GM19023 (cell line): ENCODE measurements around the gene SOX30.

Source experiments
- ATAC-seq: cut with Tn5 transposase; IDR thresholded peaks from one replicate; pipeline ENCODE4 v1.9.1; 2021; ENCODE audit warnings: mild to moderate bottlenecking, moderate library complexity; ENCODE audit not compliant: unreplicated experiment

Gene SOX30

DNA sequence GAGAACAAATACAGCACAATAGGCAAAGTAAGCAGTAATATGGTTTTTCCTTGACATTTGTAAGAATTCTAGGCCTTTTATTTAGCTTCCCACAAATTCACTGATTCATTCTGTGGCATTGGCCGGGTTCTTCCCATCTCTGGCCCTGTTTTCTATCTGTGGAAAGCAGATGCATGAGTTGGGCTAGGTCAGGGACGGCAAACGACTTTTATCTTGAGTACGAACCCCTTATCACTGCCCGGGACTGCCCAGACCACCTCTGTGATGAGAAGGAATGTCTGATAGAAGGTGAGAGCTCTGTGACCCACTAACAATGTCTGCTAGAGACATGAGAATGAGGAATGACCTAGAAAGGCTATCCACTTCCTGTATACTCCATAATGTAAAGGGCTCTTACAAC, 41.2 kb downstream of the SOX30 start:
- no peak for ATAC-seq

DNA sequence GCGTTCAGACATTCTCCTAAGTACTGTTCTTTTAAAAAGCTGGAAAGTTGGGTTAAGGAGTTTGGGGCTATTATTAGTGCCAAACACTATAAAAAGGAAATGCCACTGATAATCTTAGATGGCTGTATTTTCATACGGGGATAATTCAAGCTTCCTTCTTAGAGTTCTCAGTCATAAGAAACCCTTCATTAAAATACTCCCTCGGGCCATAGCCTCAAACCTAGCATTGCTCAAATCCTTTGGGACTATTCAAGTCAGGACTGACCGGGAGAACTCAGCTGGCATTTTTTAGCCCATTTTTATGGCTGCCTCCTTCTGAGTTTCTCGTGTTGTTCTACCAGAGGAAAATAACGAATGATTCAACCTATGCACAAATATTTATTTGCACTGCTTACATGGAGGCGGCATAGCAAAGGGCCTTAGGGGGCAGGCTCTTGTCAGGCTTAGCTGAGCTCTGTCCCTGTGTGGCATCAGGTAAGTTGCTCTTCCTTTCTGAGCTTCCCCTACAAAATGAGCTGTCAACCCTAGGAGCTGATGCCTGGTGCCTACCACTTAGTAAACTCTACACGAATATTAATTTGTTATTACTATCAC, 43.2 kb downstream of the SOX30 start:
- ATAC-seq = no peak

DNA sequence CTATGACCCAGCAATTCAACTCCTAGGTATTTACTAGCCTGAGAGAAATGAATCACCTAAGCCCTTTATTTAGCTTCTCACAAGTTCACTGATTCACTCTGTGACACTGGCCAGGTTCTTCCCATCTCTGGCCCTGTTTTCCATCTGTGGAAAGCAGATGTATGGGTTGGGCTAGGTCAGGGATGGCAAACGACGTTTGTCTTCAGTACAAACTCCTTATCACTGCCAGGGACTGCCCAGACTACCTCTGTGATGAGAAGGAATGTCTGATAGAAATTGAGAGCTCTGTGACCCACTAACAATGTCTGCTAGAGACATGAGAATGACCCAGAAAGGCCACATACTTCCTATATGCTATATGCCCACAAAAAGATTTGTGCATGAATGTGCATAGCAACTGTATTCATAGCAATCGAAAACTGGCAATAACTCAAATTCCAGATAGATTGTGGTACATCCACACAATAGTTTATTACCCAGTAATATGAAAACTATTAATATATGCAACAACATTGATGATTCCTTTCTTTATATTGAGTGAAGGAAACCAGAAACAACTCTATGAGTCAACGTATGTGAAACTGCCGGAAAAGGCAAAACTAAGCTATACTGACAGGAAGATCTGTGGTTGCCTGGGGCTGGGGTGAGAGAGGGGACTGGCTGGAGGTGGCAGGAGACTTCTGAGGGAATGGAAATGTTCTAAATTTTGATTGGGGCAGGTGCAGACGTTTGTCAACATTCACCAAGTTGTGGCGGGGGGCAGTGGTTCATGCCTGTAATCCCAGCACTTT, 44.7 kb downstream of the SOX30 start:
- ATAC-seq = no peak

DNA sequence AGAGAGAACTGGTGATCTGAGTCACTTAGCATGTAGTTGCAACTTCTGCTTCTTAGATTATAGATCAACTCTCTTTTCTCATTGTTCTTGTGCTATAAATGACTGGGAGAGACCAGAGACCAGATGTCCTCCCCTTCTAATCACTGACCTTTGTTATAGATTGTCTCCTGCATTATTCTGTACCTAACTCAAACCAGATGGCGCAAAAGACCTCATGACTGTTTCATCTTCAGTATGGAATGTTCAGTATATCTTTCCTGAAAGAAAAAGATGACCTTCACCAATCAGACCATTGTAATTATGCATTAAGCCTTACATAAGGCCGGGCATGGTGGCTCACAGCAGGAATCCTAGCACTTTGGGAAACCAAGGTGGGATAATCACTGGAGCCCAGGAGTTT, 46.2 kb downstream of the SOX30 start:
- no peak for ATAC-seq

DNA sequence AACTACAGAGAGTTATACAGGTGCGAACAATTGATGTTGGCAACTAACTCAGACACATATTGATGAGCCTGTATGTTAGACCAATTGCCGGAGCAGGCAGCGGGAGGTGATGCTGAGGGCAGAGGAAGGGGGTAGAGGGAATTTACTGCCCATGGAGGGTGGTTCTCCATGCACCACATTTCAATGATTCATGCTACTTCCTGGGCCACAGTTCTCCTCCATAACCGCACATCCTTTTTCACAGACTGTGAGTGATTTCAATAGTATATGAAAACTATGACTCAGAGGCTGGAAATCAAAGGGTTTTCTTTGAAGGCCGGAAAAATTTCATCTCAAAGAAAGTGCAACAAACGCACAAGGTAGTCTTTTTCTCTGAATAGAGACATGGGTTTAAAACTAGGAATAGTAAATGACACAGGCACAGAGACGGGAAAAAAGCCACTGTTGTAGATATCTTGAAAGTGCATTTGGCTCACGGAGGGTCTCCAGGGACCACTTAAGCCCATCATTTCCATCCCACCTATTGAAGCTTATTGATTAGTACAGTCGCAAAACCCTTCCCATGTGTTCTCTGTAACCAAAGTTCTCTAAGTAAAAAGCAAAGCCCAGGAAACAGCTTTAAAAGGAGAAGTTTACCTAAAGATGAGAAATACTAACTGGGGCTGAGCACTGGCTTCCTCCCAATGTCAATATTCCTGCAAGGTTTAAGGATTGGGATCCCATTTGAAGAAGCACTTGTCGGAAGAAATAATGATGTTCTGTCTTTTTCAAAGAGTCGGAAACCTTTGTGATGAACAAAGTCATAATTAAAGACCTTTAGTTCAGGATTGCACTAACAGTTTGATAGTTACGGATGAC, 48.7 kb downstream of the SOX30 start:
- ATAC-seq = no peak

DNA sequence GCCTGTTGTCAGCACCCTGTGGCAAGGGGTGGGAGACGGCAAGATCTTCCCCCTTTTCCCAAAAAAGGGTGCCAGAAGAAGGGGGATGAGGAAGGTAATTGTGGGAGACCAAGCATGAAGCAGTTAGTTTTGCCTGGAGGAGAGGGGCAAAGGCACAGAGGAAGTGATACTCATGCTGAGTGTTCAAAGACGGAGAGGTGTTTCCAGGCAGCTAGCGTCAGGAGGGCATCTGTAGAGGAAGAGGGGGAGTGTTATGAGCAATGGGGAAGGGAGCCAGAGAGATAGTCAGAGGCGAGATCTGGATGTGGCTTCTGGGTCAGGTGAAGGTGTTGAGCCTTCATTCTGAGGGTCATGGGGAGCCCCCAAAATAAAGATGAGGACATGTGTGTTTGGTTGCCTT, 49.7 kb downstream of the SOX30 start:
- no peak for ATAC-seq

DNA sequence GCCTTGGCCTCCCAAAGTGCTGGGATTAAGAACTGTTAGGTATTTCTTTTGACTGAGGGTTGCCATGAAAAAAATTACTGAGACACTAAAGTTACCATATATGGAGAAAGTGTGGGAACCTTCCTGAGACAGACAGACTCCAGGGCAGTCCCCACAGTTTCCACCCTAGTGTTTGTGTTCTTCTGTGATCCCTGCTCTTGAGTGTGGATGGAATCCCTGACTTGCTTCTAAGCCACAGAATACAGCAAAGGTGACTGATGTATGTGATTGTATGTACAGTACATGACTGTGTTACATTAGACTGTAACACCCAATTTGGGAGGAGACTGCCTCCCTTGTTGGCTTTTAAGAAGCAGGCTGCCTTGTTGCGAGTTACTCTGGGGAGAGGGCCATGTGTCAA, 52.0 kb downstream of the SOX30 start:
- no peak for ATAC-seq

DNA sequence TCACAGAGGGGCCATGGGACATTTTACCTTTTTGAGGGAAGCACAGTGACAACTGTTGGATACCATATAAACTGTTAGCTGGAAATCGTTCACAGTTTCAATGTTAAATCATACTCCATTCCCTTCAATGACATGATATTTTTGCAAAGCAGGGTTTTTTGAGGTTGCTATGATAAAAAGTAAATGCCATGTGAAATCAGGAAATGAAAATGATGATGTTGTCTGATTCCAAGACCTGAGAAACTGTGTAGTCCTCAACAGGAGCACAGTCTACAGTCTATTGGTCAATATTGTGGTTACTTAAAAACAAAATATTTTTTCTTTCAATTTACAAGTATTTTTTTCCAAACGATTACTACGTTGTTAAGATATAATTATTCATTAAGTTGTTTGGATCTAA, 52.7 kb downstream of the SOX30 start:
- ATAC-seq = no peak

DNA sequence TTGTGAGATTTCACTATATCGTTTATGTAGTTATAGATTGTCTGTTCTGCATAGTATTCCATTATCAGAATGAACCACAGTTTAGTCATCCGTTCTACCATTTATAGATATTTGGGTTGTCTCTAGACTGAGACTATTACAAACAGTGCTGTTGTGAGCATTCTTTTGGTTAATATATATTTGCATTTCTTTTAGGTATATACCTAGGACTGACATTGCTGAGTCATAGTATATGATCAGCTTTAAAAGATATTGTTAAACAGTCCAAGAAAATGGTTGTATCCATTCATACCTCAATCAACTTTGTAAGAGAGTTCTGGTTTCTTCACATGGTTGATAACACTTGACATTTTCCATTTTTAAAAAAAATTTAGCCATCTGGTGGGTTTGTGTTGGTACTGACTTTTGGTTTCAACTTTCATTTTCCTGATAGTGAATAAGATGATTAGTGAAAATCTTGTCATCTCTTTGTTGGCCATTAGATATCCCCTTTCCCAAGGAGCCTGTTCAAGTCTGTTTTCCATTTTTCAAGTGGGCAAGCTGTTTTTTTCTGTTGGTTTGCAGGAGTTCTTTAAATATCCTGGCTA, 53.8 kb downstream of the SOX30 start:
- ATAC-seq = no peak

DNA sequence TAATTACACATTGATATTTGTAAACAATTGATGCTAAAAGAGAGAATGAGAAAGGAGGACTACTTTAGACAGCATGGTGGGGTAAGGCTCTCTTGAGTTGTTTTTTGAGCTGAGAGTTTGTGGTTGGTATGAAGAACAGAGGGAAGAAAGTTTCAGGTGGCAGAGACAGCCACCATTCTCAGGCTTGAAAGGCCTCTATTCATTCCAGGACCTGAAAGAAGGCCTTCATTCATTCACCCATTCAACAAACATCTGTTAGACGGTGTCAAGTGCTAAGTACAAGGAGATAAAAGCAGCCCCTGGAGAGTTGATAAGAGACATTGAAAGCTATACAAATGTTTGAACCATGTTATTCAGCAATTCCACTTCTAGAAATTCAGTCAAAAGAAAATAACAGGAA, 55.0 kb downstream of the SOX30 start:
- no peak for ATAC-seq

DNA sequence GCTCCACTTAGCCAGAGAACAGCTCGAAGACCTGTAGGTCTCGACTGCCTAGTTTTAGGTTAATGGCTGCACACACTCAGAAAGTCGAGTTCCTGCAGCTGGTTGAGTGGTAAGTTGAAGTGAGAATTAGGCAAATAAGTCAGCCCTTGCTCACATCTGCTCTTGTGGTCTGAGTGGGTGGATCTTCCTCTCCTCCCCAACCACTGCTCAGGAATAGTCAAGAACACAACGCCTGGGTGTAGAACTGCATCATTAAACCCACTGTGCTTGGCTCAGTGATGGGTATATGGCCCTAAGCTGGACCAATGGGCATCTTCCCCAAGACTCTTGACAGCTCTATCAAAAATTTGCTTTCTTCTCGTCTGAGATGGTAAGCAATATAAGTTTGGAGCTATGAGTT, 55.8 kb downstream of the SOX30 start:
- peak; percentile 85 for ATAC-seq

DNA sequence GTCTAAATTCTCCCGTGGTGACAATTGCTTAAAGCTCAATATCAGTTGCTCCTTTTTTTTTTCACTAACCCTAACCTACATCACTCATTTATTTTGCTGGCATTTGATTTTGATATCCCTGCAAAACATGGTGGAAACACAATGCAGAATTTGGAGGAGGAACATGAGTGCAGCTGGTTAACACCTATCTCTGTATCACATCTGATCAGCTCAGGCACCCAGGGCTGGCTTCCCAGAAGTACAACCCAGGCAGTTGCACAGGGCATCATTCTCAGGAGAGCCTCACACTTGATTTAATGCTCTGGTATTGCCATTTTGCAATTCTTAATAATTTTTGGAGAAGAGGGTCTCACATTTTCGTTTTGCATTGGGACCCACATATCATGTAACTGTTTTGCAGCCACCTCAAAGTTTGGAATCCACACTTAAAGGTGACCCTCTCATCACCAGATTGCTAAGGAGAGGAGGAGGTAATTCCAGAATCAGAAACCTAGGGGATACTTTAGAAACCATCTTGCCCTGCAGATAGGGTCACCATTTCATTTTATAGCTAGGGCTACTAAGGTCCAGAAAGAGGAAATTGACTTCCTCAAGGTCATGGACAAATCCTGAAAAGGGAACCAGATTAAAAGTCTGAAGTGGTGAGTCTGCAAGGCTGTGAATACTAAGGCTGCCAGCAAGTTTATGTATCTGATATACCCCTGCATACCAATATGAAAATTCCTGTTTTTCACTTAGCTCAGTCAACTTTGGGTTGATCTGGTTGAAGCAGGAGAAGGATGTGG, 57.4 kb downstream of the SOX30 start:
- ATAC-seq = no peak

DNA sequence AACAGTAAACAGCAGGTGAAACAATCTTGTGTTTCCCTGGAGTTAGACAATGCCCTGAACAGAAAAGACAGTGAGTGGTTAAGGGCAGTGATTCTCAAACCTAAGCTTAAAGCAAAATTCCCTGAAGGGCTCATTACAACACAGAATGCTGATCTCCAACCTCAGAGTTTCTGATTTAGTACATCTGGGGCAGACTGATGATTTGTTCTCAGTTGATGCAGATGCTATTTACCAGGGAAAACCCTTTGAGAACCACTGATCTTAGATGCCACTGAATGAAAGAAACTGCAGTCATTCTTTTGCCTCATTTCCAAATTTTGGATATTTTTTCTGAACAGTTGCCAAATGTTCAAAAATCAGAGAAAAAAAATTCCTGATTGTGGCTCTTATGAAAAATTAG, 58.0 kb downstream of the SOX30 start:
- ATAC-seq = no peak

DNA sequence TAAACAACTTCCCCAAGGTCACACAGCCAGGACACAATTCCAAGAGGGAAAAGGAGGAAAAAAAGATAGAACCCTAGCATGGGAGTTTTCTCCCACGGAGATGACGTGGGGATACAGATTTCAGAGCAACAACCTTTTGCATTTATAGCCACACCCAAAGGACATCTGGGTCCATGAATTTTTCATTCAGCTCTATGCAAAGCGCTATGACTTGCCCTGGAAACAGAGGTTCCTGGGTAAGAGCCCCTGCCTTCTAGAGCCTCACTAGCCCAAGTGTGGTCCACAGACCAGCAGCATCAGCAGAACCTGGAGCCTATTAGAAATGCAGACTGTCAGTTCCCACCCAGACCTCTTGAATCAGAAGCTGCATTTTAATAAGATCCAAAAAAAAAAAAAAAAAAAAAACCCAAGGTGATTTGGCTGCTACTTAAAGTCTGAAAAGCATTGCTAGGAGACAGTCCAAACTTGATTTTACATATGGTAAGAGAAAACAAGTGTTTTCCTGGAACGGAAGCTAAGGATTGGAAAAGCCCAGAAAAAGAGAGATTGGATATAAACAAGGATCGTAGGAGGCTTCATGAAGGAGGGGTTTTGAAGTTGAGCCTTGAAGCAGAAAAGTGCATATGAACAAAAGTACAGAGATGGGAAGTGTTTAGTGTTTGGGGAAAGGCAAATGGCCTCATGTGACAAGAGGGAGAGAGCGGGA, 59.0 kb downstream of the SOX30 start:
- no peak for ATAC-seq

DNA sequence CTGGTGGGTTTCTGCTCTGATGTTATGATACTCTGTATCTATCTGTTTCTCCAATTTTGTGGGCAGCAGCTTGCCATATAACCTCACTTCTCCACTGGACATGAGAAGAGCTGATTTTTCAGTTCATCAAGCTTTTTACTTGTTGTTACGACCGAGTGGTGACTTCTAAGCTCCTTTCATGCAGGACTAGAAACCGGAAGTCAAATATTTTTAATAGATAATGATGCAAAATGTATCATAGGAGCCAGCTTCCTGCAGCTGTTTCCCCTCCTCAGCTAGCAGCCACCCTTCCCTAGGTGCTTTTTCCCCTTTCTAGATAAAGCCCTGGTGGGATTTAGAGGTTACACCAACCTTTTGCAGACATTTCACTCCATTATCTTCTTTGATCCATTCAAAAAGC, 59.6 kb downstream of the SOX30 start:
- ATAC-seq = no peak

DNA sequence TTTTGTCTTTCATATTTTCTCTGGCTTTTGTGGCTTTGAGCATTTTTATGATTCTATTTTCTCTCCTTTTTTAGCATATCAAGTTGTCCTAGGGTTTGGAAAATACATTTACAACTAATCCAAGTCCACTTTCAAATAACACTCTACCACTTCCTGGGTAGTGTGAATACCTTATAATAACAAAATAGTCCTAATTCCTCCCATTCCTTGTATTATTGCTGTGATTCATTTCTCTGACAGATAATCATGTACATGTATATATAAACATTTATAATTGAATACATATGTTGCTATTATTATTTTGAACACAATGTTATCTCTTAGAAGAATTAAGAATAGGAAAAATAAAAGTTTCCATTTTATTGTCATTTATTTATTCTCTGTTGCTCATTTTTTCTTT, 61.8 kb downstream of the SOX30 start:
- ATAC-seq = no peak

DNA sequence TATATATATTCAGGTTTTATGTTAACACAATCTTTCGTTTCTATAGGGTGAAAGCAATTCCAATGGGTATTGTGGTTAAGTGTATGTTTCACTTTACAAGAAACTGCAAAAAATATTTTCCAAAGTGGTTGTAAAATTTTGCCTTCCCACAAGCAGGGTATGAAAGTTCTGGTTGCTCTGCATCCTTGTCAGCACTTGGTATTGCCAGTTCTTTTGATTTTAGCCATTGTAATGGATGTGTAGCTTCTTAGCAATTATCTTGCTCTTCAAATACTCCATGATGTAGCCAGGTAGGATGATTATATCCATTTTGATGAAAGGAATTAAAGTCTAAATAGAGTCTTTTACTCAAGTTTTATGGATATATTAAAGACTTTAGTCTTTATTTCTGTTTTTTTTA, 67.6 kb downstream of the SOX30 start:
- no peak for ATAC-seq

DNA sequence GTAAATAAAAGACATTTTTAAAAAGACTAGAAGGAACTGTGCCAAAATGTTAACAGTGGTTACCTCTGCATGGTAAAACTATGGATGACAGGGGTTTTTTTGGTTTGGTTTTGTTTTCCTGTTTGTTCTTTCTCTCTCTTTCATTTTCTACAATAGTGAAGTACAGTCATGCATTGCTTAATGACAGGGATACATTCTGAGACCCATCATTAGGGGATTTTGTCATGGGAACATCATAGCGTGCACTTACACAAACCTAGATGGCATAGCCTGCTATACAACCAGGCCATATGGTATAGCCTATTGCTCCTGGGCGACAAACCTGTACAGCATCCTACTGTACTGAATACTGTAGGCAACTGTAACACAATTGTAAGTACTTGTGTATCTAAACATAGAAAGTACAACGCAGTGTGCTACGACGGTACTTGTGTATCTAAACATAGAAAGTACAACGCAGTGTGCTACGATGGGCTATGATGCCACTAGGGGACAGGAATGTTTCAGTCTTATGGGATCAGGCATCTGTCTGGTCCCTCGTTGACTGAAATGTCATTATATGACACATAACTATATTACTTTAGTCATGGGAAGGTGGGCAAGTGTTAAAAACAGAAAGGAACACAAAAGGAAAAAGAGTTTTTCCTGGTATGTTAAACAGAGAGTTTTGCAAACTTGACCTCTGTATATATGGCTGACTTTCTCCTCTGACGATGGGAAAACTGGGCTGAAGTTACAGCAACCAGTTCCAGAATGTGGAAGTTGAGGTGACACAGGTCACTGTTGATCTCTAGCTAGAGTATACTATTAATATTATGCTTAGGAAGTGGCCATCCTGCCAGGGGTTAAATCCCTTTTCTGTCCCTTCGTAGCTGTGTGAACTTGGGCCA, 69.3 kb downstream of the SOX30 start:
- peak; percentile 72 for ATAC-seq

DNA sequence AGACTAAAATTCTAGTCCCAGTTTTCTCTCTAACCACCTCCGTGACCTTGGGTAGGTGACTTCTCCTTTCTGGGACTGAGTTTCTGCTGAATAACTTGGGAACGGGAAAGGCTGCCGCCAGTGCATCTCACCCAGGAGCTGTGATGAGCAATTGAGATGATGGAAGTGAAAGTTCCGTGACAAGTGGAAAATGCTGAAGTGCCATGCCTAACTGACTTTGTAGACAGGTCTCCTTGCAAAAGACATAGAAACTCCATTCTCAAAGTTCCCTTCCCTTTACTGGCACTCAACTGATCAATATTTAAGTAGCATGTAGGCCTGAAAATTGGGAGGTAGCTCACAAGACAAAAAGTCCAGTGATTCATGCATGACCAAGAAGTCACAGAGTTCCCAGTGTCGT, 70.3 kb downstream of the SOX30 start:
- ATAC-seq = no peak
